Left lobe of liver (tissue), 2 donors: ENCODE data around the gene PRKAG2. TPM values are rescaled to one million over a fixed set of nuclear protein-coding genes. Genes with fewer than 3 reads are reported as not detected.

Experiments
- ATAC-seq: fragments of 200-7000 bp; cut with Tn5 transposase; one replicate; pipeline ENCODE4 v1.9.1; 2020; ENCODE audit warnings: mild to moderate bottlenecking, moderate library complexity
- DNase-seq: peaks from one replicate; pipeline ENCODE4 v3.0.0-alpha.2; 2020; ENCODE audit warnings: low spot score
- total RNA-seq: library from RNA; stranded (reverse); gene quantifications from one replicate; pipeline ENCODE4 v1.2.1, GENCODE V29; 2021
- donor health status: DM: no; HTN: no; CAD: no; lungs with moderate emphysema.
- donor health status: DM: no; HTN: yes; CAD: no.

The PRKAG2 gene
- total RNA-seq, 1 donor from 2014 or later: 43.4 TPM

- DNase-seq: peak; percentile 89
- ATAC-seq: peak; percentile 77
Observed at GRCh38 chr7:151671514-151671913, 205.4 kb downstream of the PRKAG2 start.

GRCh38 chr7:151669762-151670161, 207.2 kb downstream of the PRKAG2 start:
- DNase-seq: peak; percentile 18
- ATAC-seq: no peak

- DNase-seq: peak; percentile 21
- no peak for ATAC-seq
Observed at GRCh38 chr7:151666886-151667285, 210.0 kb downstream of the PRKAG2 start.

GRCh38 chr7:151665368-151665767, 211.5 kb downstream of the PRKAG2 start:
- DNase-seq: peak; percentile 43

GRCh38 chr7:151664268-151664667, 212.6 kb downstream of the PRKAG2 start:
- no peak for ATAC-seq

More at GRCh38 chr7:151665368-151665767, 211.5 kb downstream of the PRKAG2 start:
- ATAC-seq: peak; percentile 18

GRCh38 chr7:151663382-151664100, 213.4 kb downstream of the PRKAG2 start:
- no peak for ATAC-seq
- DNase-seq: peak; percentile 18

More at GRCh38 chr7:151664268-151664667, 212.6 kb downstream of the PRKAG2 start:
- peak; percentile 29 for DNase-seq

GRCh38 chr7:151662251-151662826, 214.6 kb downstream of the PRKAG2 start:
- ATAC-seq (no peak), DNase-seq (peak; percentile 26)

GRCh38 chr7:151661587-151661986, 215.3 kb downstream of the PRKAG2 start:
- ATAC-seq: no peak

GRCh38 chr7:151660141-151660540, 216.8 kb downstream of the PRKAG2 start:
- no peak for DNase-seq
- ATAC-seq: no peak

More at GRCh38 chr7:151661587-151661986, 215.3 kb downstream of the PRKAG2 start:
- DNase-seq: no peak

GRCh38 chr7:151659219-151659618, 217.7 kb downstream of the PRKAG2 start:
- DNase-seq: no peak
- ATAC-seq: no peak

- no peak for ATAC-seq
- DNase-seq: no peak
Observed at GRCh38 chr7:151658778-151659177, 218.1 kb downstream of the PRKAG2 start.

- DNase-seq: peak; percentile 33
- ATAC-seq: peak; percentile 79
Observed at GRCh38 chr7:151657173-151657572, 219.7 kb downstream of the PRKAG2 start.

- DNase-seq: no peak
- ATAC-seq: no peak
Observed at GRCh38 chr7:151655555-151655954, 221.4 kb downstream of the PRKAG2 start.

- DNase-seq (no peak), ATAC-seq (no peak)
Observed at GRCh38 chr7:151652111-151652510, 224.8 kb downstream of the PRKAG2 start.

GRCh38 chr7:151650161-151650560, 226.8 kb downstream of the PRKAG2 start:
- DNase-seq (no peak), ATAC-seq (no peak)

- DNase-seq (no peak), ATAC-seq (no peak)
Observed at GRCh38 chr7:151648429-151648828, 228.5 kb downstream of the PRKAG2 start.

GRCh38 chr7:151647874-151648273, 229.0 kb downstream of the PRKAG2 start:
- ATAC-seq: peak; percentile 73
- no peak for DNase-seq

GRCh38 chr7:151647006-151647405, 229.9 kb downstream of the PRKAG2 start:
- no peak for ATAC-seq
- DNase-seq: no peak

GRCh38 chr7:151645311-151645710, 231.6 kb downstream of the PRKAG2 start:
- DNase-seq (no peak), ATAC-seq (no peak)

GRCh38 chr7:151644554-151644953, 232.4 kb downstream of the PRKAG2 start:
- DNase-seq (no peak), ATAC-seq (no peak)

- DNase-seq (no peak), ATAC-seq (peak; percentile 39)
Observed at GRCh38 chr7:151642746-151643145, 234.2 kb downstream of the PRKAG2 start.

- peak; percentile 27 for ATAC-seq
- no peak for DNase-seq
Observed at GRCh38 chr7:151641587-151641986, 235.3 kb downstream of the PRKAG2 start.
